Esophagus squamous epithelium (tissue), 4 donors: ENCODE measurements around the gene CNNM2.

Experiments used
- POLR2A ChIP-seq, 4 donors: fragments of 450-650 bp; IDR thresholded peaks; one replicate each; pipeline ENCODE4 v1.6.1; 2017; ENCODE audit warnings: antibody characterized with exemption in 4 of 4, mild to moderate bottlenecking in 4 of 4, moderate library complexity in 3 of 4
- TF ChIP-seq, protein P1 (sequence below), 6 experiments: fragments of 450-650 bp in 4 of 6; fragments of 200-600 bp in 2 of 6; sonication (generic) in 2 of 6; IDR thresholded peaks; one replicate each; pipeline ENCODE4 v1.5.1; 2016 to 2019; ENCODE audit warnings: antibody characterized with exemption in 6 of 6, mild to moderate bottlenecking in 4 of 6, moderate library complexity in 4 of 6

DNA sequence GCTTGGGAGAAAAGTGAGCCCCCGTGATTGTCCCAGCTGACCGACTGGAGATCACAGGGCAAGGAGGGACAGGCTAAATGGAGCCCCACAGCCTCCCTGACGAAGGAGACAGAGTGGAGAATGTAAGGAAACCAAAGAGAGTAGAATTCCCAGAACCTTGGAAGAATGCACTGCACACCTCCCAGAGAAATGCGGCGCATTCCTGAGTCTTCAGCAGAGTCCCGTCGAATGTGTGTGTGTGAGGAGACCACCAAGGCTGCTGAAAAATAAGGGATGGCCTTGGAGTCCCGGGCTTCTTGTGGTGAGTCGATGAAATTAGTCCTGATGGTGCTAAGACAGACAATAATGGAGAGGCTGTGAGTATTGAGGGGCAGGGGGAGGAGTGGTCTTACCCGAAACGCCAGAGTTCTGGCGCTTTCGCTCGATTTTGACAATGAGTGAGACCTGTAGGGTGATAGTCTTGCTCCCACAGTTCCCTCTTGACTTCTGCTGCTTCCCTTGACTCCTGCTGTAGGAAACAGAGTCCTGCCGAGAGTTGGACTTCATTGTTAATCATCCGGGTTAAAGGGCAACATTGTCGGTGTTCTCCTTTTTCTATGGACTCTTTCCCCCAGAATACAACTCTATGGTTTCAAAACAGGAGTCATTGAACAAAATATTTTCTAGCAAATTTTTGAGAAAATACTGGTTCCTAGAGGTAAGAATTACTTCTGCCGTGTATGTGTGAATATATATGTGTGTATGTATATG is 103.2 kb downstream of the CNNM2 start:
- TF ChIP-seq, protein P1, sequence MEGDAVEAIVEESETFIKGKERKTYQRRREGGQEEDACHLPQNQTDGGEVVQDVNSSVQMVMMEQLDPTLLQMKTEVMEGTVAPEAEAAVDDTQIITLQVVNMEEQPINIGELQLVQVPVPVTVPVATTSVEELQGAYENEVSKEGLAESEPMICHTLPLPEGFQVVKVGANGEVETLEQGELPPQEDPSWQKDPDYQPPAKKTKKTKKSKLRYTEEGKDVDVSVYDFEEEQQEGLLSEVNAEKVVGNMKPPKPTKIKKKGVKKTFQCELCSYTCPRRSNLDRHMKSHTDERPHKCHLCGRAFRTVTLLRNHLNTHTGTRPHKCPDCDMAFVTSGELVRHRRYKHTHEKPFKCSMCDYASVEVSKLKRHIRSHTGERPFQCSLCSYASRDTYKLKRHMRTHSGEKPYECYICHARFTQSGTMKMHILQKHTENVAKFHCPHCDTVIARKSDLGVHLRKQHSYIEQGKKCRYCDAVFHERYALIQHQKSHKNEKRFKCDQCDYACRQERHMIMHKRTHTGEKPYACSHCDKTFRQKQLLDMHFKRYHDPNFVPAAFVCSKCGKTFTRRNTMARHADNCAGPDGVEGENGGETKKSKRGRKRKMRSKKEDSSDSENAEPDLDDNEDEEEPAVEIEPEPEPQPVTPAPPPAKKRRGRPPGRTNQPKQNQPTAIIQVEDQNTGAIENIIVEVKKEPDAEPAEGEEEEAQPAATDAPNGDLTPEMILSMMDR (IDR thresholded peaks at IDR 0.05): no peak
- TF ChIP-seq POLR2A (IDR thresholded peaks at IDR 0.05): no peak
